Measurements from ENCODE around the gene SPNS2.

DNA sequence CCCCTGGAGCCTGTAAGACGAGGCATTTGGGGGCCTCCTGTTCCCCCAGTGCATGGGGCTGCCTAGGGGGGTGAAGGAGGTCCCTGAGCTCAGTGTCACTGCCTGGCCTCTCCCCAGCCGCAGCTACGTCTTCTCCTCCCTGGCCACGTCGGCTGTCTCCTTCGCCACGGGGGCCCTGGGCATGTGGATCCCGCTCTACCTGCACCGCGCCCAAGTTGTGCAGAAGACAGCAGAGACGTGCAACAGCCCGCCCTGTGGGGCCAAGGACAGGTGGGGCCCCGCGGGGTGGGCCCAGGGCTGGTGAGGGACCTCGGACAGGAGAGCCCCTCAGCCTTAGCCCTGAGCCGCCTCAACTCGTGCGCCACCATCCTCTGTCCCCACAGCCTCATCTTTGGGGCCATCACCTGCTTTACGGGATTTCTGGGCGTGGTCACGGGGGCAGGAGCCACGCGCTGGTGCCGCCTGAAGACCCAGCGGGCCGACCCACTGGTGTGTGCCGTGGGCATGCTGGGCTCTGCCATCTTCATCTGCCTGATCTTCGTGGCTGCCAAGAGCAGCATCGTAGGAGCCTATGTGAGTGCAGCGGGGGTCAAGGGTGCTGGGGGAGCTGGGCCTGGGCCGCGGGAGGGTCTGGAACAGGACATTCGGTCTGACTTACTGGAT lies 34.3 kb downstream of the SPNS2 start:
- TF ChIP-seq, protein P1, sequence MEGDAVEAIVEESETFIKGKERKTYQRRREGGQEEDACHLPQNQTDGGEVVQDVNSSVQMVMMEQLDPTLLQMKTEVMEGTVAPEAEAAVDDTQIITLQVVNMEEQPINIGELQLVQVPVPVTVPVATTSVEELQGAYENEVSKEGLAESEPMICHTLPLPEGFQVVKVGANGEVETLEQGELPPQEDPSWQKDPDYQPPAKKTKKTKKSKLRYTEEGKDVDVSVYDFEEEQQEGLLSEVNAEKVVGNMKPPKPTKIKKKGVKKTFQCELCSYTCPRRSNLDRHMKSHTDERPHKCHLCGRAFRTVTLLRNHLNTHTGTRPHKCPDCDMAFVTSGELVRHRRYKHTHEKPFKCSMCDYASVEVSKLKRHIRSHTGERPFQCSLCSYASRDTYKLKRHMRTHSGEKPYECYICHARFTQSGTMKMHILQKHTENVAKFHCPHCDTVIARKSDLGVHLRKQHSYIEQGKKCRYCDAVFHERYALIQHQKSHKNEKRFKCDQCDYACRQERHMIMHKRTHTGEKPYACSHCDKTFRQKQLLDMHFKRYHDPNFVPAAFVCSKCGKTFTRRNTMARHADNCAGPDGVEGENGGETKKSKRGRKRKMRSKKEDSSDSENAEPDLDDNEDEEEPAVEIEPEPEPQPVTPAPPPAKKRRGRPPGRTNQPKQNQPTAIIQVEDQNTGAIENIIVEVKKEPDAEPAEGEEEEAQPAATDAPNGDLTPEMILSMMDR (optimal IDR thresholded peaks at IDR 0.05 in 1 of 3, IDR thresholded peaks at IDR 0.05 in 1 of 3, conservative IDR thresholded peaks at IDR 0.05 in 1 of 3; ENCODE audit: extremely low read depth in 1 of 3, insufficient read depth in 2 of 3, low read length in 3 of 3): no peak
- TF ChIP-seq EZH2 (IDR thresholded peaks at IDR 0.05; ENCODE audit: low read length): no peak
